ENCODE results near the gene C4orf46.
"Not testable (repeated sequence)": the region's sequence is repeated elsewhere in the genome, so short reads cannot be mapped to it uniquely, and the experiment has no call there.

Gene C4orf46

GRCh38 chr4:158671665-158671914 is at the start of gene C4orf46:
Gene C4orf46, minus strand, starts transcription at chr4:158671887. Its CDS starts 86 bp downstream, at chr4:158671801.
- no peak for DNase-seq

DNA sequence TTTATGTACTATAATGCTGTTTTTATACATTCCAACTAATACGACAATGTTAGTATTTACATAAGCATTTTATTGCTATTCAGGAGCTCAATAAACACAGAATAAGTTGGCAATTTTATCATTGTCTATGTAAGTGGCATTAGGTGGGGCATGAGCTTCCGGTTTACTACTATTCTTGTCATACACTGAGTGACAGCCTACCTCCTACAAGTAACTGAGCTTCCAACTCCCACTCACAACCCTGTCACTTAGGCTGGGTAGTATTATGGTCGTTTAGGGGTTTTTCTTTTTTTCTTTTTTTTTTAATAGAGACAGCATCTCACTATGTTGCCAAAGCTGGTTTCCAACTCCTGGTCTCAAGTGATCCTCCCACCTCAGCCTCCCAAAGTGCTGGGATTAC is 44.1 kb upstream of the C4orf46 start:
- no peak for DNase-seq

DNA sequence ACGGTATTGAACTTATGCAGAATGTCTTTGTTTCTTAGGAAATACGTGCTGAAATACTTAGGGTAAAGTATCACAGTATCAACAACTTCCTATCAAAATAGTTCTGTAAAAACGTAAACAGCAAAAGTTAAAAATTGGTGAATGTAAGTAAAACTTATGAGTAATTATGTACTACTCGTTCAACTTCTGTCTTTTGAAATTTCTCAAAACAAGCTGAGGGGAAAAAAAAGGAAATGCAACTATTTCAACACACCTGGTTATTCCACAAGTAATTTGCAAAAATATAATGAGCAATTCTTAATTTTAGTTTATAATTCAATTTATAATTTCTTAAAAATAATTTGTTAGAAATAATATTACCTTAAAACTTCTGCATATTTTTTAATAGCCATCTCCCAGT is 43.2 kb upstream of the C4orf46 start:
- DNase-seq: no peak

GRCh38 chr4:158712622-158713021 is 40.9 kb upstream of the C4orf46 start:
- not testable (repeated sequence) for DNase-seq

- DNase-seq: no peak
Measured at GRCh38 chr4:158710814-158711213, 39.1 kb upstream of the C4orf46 start.

DNA sequence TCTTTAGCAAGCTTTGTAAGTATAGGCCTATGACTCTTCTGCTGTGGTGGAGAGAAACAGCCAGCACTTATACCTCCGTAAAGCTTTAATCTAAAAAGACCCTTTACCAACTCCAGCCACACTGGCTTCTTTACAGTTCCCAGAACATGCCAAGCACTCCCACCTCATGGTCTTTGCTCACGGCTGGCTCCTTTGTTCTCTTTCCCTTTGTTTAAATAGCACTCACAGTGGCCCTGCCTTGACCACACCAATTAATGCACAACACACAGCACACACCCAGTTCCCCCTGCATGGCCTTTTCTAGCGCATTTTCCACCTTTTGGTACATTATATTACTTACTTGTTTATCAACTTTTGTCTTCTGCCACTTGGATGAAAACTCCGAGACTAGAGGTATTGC is 32.6 kb upstream of the C4orf46 start:
- no peak for DNase-seq

- no peak for DNase-seq
Measured at GRCh38 chr4:158688813-158689212, 17.1 kb upstream of the C4orf46 start.

GRCh38 chr4:158682066-158682465 is 10.4 kb upstream of the C4orf46 start:
- no peak for DNase-seq

DNA sequence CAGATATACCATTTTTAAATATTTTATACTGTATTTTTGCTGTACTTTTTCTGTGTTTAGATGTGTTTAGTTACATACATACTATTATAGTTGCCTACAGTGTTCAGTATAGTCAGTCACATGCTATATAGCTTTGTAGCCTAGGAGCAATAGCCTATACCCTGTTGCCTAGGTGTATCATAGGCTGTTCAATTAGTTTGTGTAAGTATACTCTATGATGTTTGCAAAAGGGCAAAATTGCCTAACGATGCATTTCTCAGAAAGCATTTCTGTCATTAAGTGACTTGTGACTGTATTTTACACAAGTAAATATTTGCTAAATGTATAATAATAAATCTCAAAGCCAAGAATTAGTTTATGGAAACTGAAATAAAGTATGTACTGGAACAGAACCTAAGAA is 9.9 kb upstream of the C4orf46 start:
- no peak for DNase-seq

- DNase-seq: no peak
Measured at GRCh38 chr4:158678767-158679166, 7.1 kb upstream of the C4orf46 start.

- DNase-seq: no peak
Measured at GRCh38 chr4:158676076-158676475, 4.4 kb upstream of the C4orf46 start.

- no peak for DNase-seq
Measured at GRCh38 chr4:158673633-158674032, 1.9 kb upstream of the C4orf46 start.

DNA sequence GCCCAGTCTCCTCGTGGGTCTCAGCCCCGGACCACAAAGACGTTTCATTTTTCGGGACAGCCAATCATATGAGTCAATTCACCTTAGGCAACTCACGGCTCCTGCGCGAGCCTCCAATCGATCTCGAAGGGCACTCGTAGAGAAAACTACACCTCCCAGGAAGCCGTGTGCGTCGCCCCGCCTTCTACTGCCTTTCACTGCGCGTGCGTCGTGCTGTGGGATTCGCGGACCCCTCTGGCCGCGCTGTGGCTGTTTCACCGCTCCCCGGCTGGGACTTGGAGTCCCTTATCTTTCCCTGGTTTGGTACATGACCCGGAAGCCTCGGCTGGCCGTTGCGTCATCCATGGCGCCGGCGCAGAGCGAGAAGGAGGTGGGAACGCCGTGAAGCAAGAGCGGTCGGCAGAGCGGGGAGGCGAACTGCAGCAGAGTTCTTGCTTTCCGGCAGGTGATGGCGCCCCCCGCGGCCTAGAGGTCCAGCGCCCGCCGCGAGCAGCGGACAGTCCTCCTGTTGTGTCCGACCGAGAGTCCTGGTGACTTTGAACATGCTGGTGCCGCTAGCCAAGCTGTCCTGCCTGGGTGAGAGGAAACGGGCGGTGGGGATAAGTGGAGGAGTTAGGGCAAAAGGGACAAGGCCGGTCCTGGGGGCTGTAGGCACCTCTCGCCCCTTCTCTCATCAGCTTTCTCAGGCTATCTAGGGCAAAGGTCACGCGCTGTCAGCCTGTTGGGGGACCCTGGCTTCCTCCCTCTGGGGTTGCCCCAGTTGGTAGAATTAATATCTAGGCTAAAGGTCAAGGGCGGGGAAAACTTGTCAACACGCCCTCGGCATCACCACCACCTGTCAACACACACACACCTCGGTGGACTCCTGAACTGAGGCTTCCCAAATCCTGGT is 474 bp upstream of the C4orf46 start, which contains the start of gene ETFDH:
ETFDH (plus strand) TSS at position 382 of the 892 bp plus-strand sequence; CDS start at position 543, 161 bp downstream.
- DNase-seq: peak; percentile 99

DNA sequence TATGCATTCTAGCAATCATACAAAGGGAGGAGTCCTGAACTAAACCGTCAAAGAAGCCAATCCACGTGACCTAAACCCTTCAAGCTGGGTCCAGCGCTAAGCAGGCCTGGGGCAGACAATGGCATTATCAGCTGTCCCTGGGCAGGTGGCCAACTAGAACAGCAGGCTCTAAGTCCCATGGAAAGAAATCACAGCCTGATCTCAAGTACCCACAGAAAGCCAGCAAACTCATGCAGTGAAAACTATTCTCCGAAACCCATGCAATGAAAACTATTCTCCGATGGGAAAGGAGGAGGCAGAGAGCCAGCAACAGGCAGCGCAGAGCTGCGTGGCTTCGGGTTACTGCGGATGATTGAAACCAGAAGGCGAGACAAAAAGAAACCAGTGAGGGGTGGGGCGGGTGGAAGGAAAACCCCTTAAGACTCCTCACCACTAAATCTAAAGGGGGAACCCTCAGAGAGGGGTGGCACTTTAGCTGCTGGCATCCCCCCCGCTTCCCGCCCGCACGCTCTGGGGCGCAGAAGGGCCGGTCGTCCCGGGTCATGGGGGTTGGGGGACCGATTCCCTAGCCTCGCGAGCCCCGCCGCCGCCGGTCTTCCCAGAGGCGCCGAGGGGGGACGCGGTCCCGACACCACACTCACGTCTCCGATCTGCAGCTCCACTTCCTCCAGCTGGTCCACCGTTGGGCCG is 567 bp downstream of the C4orf46 start:
- peak; percentile 70 for DNase-seq

GRCh38 chr4:158669310-158669709 is 2.4 kb downstream of the C4orf46 start:
- no peak for DNase-seq

- no peak for DNase-seq
Measured at GRCh38 chr4:158667651-158668198, 4.0 kb downstream of the C4orf46 start.

GRCh38 chr4:158666892-158667291 is 4.8 kb downstream of the C4orf46 start:
- DNase-seq: no peak

GRCh38 chr4:158664806-158665205 is 6.9 kb downstream of the C4orf46 start:
- DNase-seq: no peak

DNA sequence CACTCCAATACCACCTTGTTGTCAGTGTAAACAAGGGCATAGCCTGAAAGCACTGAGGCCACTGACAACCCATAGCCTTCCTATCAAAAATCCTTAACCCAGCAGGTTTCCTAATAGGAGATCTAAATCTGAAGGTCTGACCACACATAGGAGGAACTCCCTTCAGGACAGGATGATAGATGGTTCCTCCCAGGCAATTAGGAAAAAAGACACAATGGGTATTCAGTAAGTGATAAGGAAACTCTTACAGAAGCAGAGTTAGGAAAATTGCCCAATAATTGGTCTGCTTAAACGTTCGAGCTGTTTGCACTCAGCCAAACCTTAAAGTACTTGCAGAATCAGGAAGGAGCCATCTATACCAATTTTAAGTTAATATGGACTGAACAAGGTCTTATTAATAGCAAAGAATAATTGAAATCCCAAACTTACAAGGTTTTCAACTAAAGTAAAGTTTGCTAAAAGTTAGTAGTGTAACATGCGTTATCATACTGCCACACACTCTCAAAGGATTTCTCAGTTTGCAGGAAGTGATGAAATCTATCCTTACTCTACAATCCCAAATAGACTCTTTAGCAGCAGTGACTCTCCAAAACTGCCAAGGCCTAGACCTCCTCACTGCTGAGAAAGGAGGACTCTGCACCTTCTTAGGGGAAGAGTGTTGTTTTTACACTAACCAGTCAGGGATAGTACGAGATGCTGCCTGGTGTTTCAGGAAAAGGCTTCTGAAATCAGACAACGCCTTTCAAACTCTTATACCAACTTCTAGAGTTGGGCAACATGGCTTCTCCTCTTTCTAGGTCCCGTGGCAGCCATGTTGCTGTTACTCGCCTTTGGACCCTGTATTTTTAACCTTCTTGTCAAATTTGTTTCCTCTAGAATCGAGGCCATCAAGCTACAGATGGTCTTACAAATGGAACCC is 7.7 kb downstream of the C4orf46 start:
- DNase-seq: not testable (repeated sequence)

- DNase-seq: not testable (repeated sequence)
Measured at GRCh38 chr4:158663255-158663654, 8.4 kb downstream of the C4orf46 start.

DNA sequence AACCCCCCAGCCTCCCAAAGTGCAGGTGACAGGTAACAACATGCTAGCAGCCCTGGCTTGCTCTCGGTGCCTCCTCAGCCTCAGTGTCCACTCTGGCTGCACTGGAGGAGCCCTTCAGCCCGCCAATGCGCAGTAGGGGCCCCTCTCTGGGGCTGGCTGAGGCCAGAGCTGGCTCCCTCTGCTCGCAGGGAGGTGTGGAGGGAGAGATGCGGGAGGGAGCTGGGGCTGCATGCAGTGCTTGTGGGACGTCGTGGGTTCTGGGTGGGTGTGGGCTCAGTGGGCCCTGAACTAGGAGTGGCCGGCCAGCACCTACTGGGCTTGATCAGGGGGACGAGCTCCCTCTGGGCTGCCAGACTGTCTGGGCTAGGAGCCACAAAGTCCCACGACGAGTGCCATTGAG is 14.4 kb downstream of the C4orf46 start:
- DNase-seq: no peak

DNA sequence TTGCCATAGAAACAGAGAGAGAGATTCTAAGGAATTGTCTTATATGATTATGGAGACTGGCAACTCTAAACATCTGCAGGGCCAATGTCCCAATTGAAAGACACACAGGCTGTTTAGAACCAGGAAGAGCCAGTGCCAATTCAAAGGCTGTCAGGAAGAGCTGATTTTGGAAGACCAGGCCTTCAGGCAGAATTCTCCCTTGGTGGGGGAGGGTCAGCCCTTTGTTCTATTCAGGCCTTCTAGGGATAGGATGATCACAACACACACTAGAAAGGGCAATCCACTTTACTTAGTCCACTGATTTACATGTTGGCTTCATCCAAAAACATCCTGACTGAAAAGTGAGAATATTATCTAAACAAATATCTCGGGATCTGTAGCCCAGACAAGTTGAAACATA is 15.2 kb downstream of the C4orf46 start:
- no peak for DNase-seq

DNA sequence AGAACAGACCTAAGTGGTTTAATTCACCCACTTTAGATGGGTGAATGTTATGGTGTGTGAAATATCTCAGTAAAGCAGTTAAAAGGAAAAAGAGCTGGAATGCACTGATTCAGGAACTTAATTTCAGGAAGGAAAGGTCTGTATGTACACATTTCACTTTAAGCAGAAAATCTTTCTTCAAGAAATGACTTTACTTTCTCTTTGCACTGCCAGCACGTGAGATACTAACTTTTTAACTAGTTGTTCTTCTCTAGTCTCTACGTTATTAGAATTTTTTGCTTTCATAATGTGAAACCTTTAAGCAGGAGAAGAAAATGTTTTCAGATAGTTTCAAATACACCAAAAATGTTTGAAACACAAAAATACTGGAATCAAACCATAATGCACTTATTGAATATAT is 18.8 kb downstream of the C4orf46 start:
- DNase-seq: no peak

Measured in NCI-H1092 (cell line).